CD8-positive, alpha-beta memory T cell (primary cell): ENCODE measurements around the gene CWF19L1. TPM values are rescaled to one million over a fixed set of nuclear protein-coding genes. Genes with fewer than 3 reads are reported as not detected.
A peak's percentile ranks its signal among the peaks of the same experiment; 100 is the strongest.

Experiments used
- CTCF ChIA-PET: fragments of 350-600 bp; sonication (Branson Sonifier 250); formaldehyde crosslinking; loops from one replicate; lab custom pipeline; 2021; ENCODE audit warnings: antibody characterized with exemption; lab: Charles Lee
- POLR2A ChIA-PET: fragments of 350-600 bp; sonication (Branson Sonifier 250); formaldehyde crosslinking; loops from one replicate; lab custom pipeline; 2021; ENCODE audit warnings: antibody characterized with exemption; lab: Charles Lee
- DNase-seq, 5 donors: peaks; one replicate each; pipeline versions ENCODE4 v3.0.0 to v3.0.0-alpha.2; 2020 to 2022; ENCODE audit warnings: mixed read lengths in 1 of 5
- H3K27ac ChIP-seq: one replicate; pipeline ENCODE4 v1.7.0; 2013; ENCODE audit warnings: low read depth, mild to moderate bottlenecking, low read length, moderate library complexity
- H3K27me3 ChIP-seq: 2 replicates; pipeline ENCODE4 v1.7.0; 2013; ENCODE audit warnings: low read length, mild to moderate bottlenecking; ENCODE audit not compliant: insufficient read depth, poor library complexity, severe bottlenecking
- H3K36me3 ChIP-seq: 2 replicates; pipeline ENCODE4 v1.7.0; 2013; ENCODE audit warnings: mild to moderate bottlenecking, low read length, moderate library complexity; ENCODE audit not compliant: insufficient read depth
- H3K4me1 ChIP-seq: 2 replicates; pipeline ENCODE4 v1.7.0; 2013; ENCODE audit warnings: mild to moderate bottlenecking, low read length, moderate library complexity; ENCODE audit not compliant: insufficient read depth
- H3K4me3 ChIP-seq: 2 replicates; pipeline ENCODE4 v1.7.0; 2013; ENCODE audit warnings: mild to moderate bottlenecking, low read length
- H3K9me3 ChIP-seq: 2 replicates; pipeline ENCODE4 v1.7.0; 2013; ENCODE audit warnings: mild to moderate bottlenecking, low read length
- H3K27ac Mint-ChIP-seq, 8 donors: one replicate each; pipeline ENCODE4 v1.8.0; 2020 to 2021; ENCODE audit warnings: mixed read lengths in 8 of 8, mild to moderate bottlenecking in 6 of 8, inconsistent platforms in 3 of 8, moderate library complexity in 3 of 8
- H3K27me3 Mint-ChIP-seq, 2 donors: one replicate each; pipeline ENCODE4 v1.8.0; 2020 to 2021; ENCODE audit warnings: mixed read lengths in 2 of 2, mild to moderate bottlenecking in 1 of 2, moderate library complexity in 1 of 2
- H3K36me3 Mint-ChIP-seq, 3 donors: one replicate each; pipeline ENCODE4 v1.8.0; 2020 to 2021; ENCODE audit warnings: mixed read lengths in 3 of 3, inconsistent platforms in 1 of 3, mild to moderate bottlenecking in 1 of 3
- H3K4me1 Mint-ChIP-seq, 3 donors: one replicate each; pipeline ENCODE4 v1.8.0; 2020 to 2021; ENCODE audit warnings: mixed read lengths in 3 of 3, inconsistent platforms in 1 of 3, mild to moderate bottlenecking in 1 of 3
- H3K4me3 Mint-ChIP-seq, 7 donors: one replicate each; pipeline ENCODE4 v1.8.0; 2020 to 2021; ENCODE audit warnings: mixed read lengths in 7 of 7, mild to moderate bottlenecking in 6 of 7, moderate library complexity in 4 of 7, inconsistent platforms in 2 of 7
- H3K9me3 Mint-ChIP-seq, 5 donors: one replicate each; pipeline ENCODE4 v1.8.0; 2020 to 2022; ENCODE audit warnings: mixed read lengths in 5 of 5, mild to moderate bottlenecking in 3 of 5, moderate library complexity in 2 of 5, inconsistent platforms in 1 of 5
- polyA plus RNA-seq: library from polyadenylated mRNA; unstranded; fragments of 300-500 nt; fragmentation: Illumina TruSeq; gene quantifications from one replicate; pipeline ENCODE4 v1.2.3, GENCODE V29; 2021
- total RNA-seq, 2 experiments: library from RNA; stranded (reverse); gene quantifications; one replicate each; pipeline ENCODE4 v1.2.3, GENCODE V29; 2021

Gene CWF19L1
- total and polyA plus RNA-seq, 3 experiments from 2014 or later, result 29.9 to 48.5 (median 45.7) TPM

DNA sequence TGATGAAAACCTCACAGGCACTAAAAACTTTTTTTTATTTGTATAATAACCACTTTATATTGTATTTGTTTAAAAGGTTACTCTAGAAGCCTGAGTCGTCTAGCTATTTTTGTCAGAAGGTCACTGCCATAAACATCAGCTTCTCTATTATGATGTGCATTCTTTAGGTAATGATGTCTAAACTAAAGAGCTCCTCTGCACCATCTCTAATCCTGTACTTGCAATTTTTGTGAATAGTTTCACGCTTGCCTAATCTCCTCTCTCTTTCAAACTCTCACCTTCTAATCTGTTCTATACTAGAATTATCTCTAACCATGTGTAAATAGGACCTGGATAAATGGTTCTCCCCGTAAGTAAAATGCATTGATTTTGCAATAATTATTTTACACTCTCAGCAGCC is 27.6 kb downstream of the CWF19L1 start:
- CTCF ChIA-PET, result interaction anchor here (0.8 to 2.1 kb wide), 4 partner anchors 10 to 19 kb away, joined by 3 to 6 read pairs (median 3); partner anchors contain the start of gene CHUK
- no peaks in the 10 kb centered on the region for H3K9me3 ChIP-seq
- Mint-ChIP-seq H3K9me3 (no peaks in the 10 kb centered on the region), H3K4me3 (no peak overlapping the region), H3K27ac (no peak overlapping the region), H3K4me1 (peaks cover 3 to 4% (median 4%) of the 10 kb centered on the region in 3 donors), H3K36me3 (peaks cover 0 to 85% (median 22%) of the 10 kb centered on the region in 3 donors), H3K27me3 (no peaks in the 10 kb centered on the region)
- DNase-seq, result no peak
- H3K27ac ChIP-seq, result no peak overlapping the region
- no peaks in the 10 kb centered on the region for H3K27me3 ChIP-seq
- peaks cover 54% of the 10 kb centered on the region for H3K36me3 ChIP-seq
- POLR2A ChIA-PET, result no interaction called here
- no peaks in the 10 kb centered on the region for H3K4me1 ChIP-seq
- no peak overlapping the region for H3K4me3 ChIP-seq

DNA sequence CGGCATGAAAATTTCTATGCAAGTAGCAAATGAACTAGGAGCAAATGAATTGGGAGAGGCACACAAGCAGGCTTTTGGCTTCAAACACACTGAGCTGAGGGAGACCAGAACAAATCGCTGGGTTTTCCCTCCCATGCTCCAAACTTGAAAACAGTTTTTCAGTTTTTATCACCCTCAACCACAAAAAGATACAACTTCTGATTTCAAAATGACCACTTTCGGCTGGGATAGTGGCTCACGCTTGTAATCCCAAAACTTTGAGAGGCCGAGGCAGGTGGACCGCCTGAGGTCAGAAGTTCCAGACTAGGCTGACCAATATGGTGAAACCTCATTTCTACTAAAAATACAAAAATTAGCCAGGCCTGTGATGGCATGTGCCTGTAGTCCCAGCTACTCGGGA is 29.0 kb downstream of the CWF19L1 start:
- H3K27ac Mint-ChIP-seq, result peak overlapping the region in 1 of 8 donors; percentile 5
- peaks cover 51% of the 10 kb centered on the region for H3K36me3 ChIP-seq
- no peak overlapping the region for H3K4me3 Mint-ChIP-seq
- no peaks in the 10 kb centered on the region for H3K27me3 ChIP-seq
- peaks cover 3 to 4% (median 4%) of the 10 kb centered on the region in 3 donors for H3K4me1 Mint-ChIP-seq
- no peaks in the 10 kb centered on the region for H3K27me3 Mint-ChIP-seq
- no peak overlapping the region for H3K4me3 ChIP-seq
- ChIA-PET CTCF (no interaction called here), POLR2A (no interaction called here)
- no peaks in the 10 kb centered on the region for H3K9me3 ChIP-seq
- no peak overlapping the region for H3K27ac ChIP-seq
- no peak for DNase-seq
- no peaks in the 10 kb centered on the region for H3K9me3 Mint-ChIP-seq
- H3K36me3 Mint-ChIP-seq, result peaks cover 0 to 86% (median 19%) of the 10 kb centered on the region in 3 donors
- H3K4me1 ChIP-seq, result no peaks in the 10 kb centered on the region

DNA sequence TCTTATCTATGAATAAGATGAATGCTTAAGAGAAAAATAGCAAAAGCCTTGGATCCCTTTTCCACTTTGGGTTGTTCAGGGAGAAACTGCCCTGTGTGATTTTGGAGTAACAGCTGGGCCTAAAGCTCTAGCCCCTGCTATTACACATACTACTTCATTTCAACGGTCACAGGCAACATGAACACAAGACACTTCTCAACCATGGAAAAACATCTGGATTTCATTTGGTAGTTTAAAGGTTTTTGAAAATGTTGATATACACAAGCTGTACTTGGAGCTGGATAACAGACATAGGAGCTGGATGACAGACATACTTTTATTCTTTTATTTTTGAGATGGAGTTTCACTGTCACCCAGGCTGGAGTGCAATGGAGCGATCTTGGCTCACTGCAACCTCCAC is 35.3 kb downstream of the CWF19L1 start:
- H3K4me1 ChIP-seq, result peaks cover 19% of the 10 kb centered on the region
- H3K36me3 ChIP-seq, result peaks cover 23% of the 10 kb centered on the region
- CTCF ChIA-PET, result no interaction called here
- DNase-seq, result no peak
- H3K27me3 ChIP-seq, result no peaks in the 10 kb centered on the region
- Mint-ChIP-seq H3K9me3 (no peaks in the 10 kb centered on the region), H3K4me1 (peaks cover 25 to 30% (median 26%) of the 10 kb centered on the region in 3 donors), H3K27me3 (peaks cover 0 to 2% of the 10 kb centered on the region in 2 donors), H3K27ac (peak overlapping the region in 1 of 8 donors; percentile 17), H3K4me3 (peak overlapping the region in 2 of 7 donors; percentile 18 to 86), H3K36me3 (peaks cover 0 to 61% (median 5%) of the 10 kb centered on the region in 3 donors)
- POLR2A ChIA-PET, result no interaction called here
- no peak overlapping the region for H3K4me3 ChIP-seq
- H3K27ac ChIP-seq, result no peak overlapping the region
- no peaks in the 10 kb centered on the region for H3K9me3 ChIP-seq

DNA sequence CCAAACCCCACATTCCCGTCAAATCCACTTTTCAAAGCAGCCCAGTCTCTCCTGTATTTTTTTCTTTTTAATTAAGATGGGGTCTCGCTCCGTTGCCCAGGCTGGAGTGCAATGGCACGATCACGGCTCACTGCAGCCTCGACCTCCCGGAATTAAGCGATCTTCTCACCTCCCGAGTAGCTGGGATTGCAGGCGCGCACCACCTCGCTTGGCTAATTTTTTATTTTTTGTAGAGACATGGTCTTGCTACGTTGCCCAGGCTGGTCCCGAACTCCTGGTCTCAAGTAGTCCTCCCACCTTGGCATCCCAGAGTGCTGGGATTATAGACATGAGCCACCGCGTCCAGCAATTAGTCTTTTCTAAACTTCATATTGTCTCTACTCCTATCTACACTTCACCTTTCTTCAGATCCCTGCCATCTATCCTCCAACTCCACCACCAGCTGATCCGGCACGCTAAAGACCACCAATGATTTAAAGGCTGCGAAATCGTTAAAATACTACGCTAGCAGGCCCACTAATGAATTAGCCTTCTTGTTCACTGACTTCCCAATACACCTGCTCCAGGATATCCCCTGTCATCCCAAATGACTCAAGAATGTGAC is 37.5 kb downstream of the CWF19L1 start:
- no peak for DNase-seq
- peaks cover 0 to 2% of the 10 kb centered on the region in 2 donors for H3K27me3 Mint-ChIP-seq
- peak overlapping the region; percentile 86 to 95 (median 92) for H3K4me3 Mint-ChIP-seq
- H3K36me3 Mint-ChIP-seq, result peaks cover 0 to 56% (median 5%) of the 10 kb centered on the region in 3 donors
- ChIA-PET POLR2A (no interaction called here), CTCF (interaction anchor here (1.2 kb wide), 1 partner anchor 10 kb away, joined by 3 read pairs; no protein-coding TSS in a partner anchor)
- H3K9me3 Mint-ChIP-seq, result no peaks in the 10 kb centered on the region
- H3K4me1 Mint-ChIP-seq, result peaks cover 33 to 41% (median 35%) of the 10 kb centered on the region in 3 donors
- H3K36me3 ChIP-seq, result peaks cover 11% of the 10 kb centered on the region
- peak overlapping the region; percentile 97 for H3K4me3 ChIP-seq
- H3K4me1 ChIP-seq, result peaks cover 19% of the 10 kb centered on the region
- H3K27ac ChIP-seq, result peak overlapping the region; percentile 87
- H3K27ac Mint-ChIP-seq, result peak overlapping the region; percentile 60 to 97 (median 94)
- no peaks in the 10 kb centered on the region for H3K9me3 ChIP-seq
- no peaks in the 10 kb centered on the region for H3K27me3 ChIP-seq

DNA sequence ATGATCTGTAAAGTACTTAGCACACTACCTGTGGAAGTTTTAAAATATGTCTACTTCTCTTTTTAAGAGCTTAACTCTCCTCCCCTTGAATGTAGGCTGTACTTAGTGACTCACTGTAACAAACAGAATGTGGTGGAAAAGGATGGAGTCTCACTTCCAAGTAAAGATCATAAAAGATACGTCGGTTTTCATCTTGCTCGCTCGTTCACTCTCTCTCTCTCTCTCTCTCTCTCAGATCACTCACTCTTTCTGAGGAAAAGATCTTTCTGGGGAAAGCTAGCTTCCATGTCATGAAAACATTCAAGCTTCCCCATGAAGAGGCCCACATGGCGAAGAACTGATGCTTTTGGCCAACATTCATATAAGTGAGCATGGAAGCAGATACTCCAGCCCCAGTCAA is 43.6 kb downstream of the CWF19L1 start:
- H3K27me3 ChIP-seq, result no peaks in the 10 kb centered on the region
- no peak overlapping the region for H3K4me3 ChIP-seq
- no peak for DNase-seq
- H3K9me3 Mint-ChIP-seq, result no peaks in the 10 kb centered on the region
- H3K27me3 Mint-ChIP-seq, result peaks cover 0 to 1% of the 10 kb centered on the region in 2 donors
- H3K27ac ChIP-seq, result no peak overlapping the region
- no peak overlapping the region for H3K4me3 Mint-ChIP-seq
- CTCF ChIA-PET, result no interaction called here
- peaks cover 35% of the 10 kb centered on the region for H3K36me3 ChIP-seq
- no peaks in the 10 kb centered on the region for H3K9me3 ChIP-seq
- POLR2A ChIA-PET, result no interaction called here
- peaks cover 20 to 27% (median 25%) of the 10 kb centered on the region in 3 donors for H3K4me1 Mint-ChIP-seq
- peak overlapping the region in 2 of 8 donors; percentile 15 to 18 for H3K27ac Mint-ChIP-seq
- peaks cover 0 to 70% (median 29%) of the 10 kb centered on the region in 3 donors for H3K36me3 Mint-ChIP-seq
- H3K4me1 ChIP-seq, result peaks cover 11% of the 10 kb centered on the region

GRCh38 chr10:100222529-100222928 is 44.9 kb downstream of the CWF19L1 start:
- Histone ChIP-seq H3K9me3 (no peaks in the 10 kb centered on the region), H3K36me3 (peaks cover 40% of the 10 kb centered on the region), H3K27ac (no peak overlapping the region), H3K4me1 (no peaks in the 10 kb centered on the region), H3K4me3 (no peak overlapping the region), H3K27me3 (no peaks in the 10 kb centered on the region)
- no peak for DNase-seq
- Mint-ChIP-seq H3K4me1 (peaks cover 12 to 15% (median 15%) of the 10 kb centered on the region in 3 donors), H3K4me3 (no peak overlapping the region), H3K9me3 (no peaks in the 10 kb centered on the region), H3K27ac (no peak overlapping the region), H3K36me3 (peaks cover 0 to 77% (median 33%) of the 10 kb centered on the region in 3 donors), H3K27me3 (no peaks in the 10 kb centered on the region)
- POLR2A ChIA-PET, result no interaction called here
- CTCF ChIA-PET, result no interaction called here

DNA sequence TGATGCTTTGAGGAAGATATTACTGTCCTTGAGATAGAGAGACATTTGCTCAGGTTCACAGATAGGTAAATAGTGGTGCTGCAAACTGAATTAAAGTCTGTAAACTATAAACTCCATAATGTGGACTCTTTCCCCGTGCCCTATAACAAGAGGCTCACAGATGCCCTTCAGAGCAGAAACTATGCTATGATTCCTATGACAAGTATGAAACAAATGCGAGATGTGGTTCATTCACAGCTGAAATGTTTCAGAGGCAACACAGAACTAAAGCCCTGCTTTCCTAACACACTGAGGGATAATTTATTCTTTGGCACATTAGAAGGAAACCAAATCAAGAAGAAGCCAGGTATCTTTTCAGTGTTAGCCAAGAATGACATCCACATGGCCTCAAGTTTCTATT is 51.4 kb downstream of the CWF19L1 start:
- H3K36me3 ChIP-seq, result peaks cover 43% of the 10 kb centered on the region
- Mint-ChIP-seq H3K27me3 (no peaks in the 10 kb centered on the region), H3K4me3 (no peak overlapping the region), H3K9me3 (no peaks in the 10 kb centered on the region), H3K27ac (peak overlapping the region in 1 of 8 donors; percentile 55), H3K36me3 (peaks cover 3 to 84% (median 46%) of the 10 kb centered on the region in 3 donors), H3K4me1 (no peaks in the 10 kb centered on the region)
- DNase-seq, result no peak
- CTCF ChIA-PET, result interaction anchor here (1.1 kb wide), 1 partner anchor 10 kb away, joined by 3 read pairs; no protein-coding TSS in a partner anchor
- no peaks in the 10 kb centered on the region for H3K9me3 ChIP-seq
- H3K27ac ChIP-seq, result no peak overlapping the region
- POLR2A ChIA-PET, result no interaction called here
- H3K4me3 ChIP-seq, result no peak overlapping the region
- no peaks in the 10 kb centered on the region for H3K4me1 ChIP-seq
- no peaks in the 10 kb centered on the region for H3K27me3 ChIP-seq

- Histone ChIP-seq H3K36me3 (peaks cover 16% of the 10 kb centered on the region), H3K4me3 (no peak overlapping the region), H3K27me3 (no peaks in the 10 kb centered on the region), H3K27ac (no peak overlapping the region), H3K4me1 (no peaks in the 10 kb centered on the region), H3K9me3 (no peaks in the 10 kb centered on the region)
- POLR2A ChIA-PET, result no interaction called here
- Mint-ChIP-seq H3K4me3 (no peak overlapping the region), H3K4me1 (peaks cover 0 to 5% (median 2%) of the 10 kb centered on the region in 3 donors), H3K27me3 (no peaks in the 10 kb centered on the region), H3K36me3 (peaks cover 0 to 83% (median 23%) of the 10 kb centered on the region in 3 donors), H3K27ac (peak overlapping the region in 1 of 8 donors; percentile 85), H3K9me3 (no peaks in the 10 kb centered on the region)
- CTCF ChIA-PET, result no interaction called here
- DNase-seq, result no peak
Measured at GRCh38 chr10:100209303-100209702, 58.1 kb downstream of the CWF19L1 start.
